ENCODE results near the gene LCN1.
"Not testable (repeated sequence)": the region's sequence is repeated elsewhere in the genome, so short reads cannot be mapped to it uniquely, and the experiment has no call there.

LCN1 gene

DNA sequence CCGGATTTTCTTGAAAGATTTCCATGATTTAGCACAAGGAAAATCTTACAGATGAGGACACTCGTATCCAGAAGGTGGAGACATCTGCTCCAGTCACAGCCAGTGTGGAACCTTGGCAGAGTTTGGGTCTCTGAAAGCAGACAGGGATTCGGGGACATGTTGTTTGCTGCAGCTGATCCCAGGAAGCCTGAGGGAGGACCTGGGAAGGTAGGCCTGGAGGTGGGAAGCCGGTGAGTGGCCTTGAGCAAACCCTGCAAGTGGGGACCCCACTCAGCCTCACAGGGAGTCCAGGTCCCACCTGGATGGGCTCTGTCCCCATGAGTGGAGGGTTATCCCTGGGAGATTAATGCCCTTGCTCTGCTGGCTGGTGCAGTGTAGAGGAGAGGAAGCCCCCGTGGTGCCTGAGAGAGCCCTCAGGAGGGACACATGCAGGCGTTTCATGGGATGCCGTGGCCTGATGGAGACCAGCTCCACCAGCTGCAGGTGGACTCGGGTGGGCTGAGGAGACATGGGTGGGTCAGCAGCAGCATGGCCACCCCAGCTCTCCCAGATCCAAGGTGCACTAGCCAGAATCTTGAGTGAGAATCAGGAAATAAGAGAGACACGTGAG lies 12.9 kb upstream of the LCN1 start:
- H3K4me3 ChIP-seq (ENCODE audit: low read length) = no peak overlapping the region
- no peak overlapping the region for H3K9ac ChIP-seq (ENCODE audit: low read depth, low read length)
- H3K9me3 ChIP-seq (ENCODE audit: insufficient read depth, low read depth, low read length) = no peaks in the 10 kb centered on the region
- peaks cover 22% of the 10 kb centered on the region for H3K36me3 ChIP-seq (ENCODE audit: insufficient read depth, low read length)
- H3K27me3 ChIP-seq (ENCODE audit: insufficient read depth, low read length) = no peaks in the 10 kb centered on the region
- H3K4me1 ChIP-seq (ENCODE audit: insufficient read depth, low read length) = no peaks in the 10 kb centered on the region
- no peak overlapping the region for H3K27ac ChIP-seq (ENCODE audit: low read depth, low read length)
- WGBS = 88% methylated on average over 9 of the region's 9 CpGs

DNA sequence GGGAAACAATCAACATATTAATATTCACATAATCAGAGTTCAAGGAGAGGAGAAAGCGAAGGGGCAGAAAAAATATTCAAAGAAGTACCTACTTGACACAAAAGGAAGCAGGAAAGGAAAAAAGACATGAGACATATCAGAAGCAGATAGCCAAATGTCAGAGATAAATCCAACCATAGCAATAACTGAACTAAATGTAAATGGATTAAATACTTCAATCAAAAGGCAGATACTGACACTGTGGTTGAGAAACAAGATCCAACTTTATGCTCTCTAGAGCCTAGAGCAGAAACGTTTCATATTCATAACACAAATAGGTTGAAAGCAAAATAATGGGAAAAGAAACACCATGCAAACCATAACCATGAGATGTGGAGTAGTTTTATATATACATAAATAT lies 11.8 kb upstream of the LCN1 start:
- H3K9me3 ChIP-seq (ENCODE audit: insufficient read depth, low read depth, low read length) = no peaks in the 10 kb centered on the region
- no peak overlapping the region for H3K4me3 ChIP-seq (ENCODE audit: low read length)
- WGBS = no CpG with 5 or more reads among the region's 2 CpGs
- no peaks in the 10 kb centered on the region for H3K4me1 ChIP-seq (ENCODE audit: insufficient read depth, low read length)
- no peak overlapping the region for H3K27ac ChIP-seq (ENCODE audit: low read depth, low read length)
- peaks cover 10% of the 10 kb centered on the region for H3K36me3 ChIP-seq (ENCODE audit: insufficient read depth, low read length)
- no peaks in the 10 kb centered on the region for H3K27me3 ChIP-seq (ENCODE audit: insufficient read depth, low read length)
- H3K9ac ChIP-seq (ENCODE audit: low read depth, low read length) = no peak overlapping the region

DNA sequence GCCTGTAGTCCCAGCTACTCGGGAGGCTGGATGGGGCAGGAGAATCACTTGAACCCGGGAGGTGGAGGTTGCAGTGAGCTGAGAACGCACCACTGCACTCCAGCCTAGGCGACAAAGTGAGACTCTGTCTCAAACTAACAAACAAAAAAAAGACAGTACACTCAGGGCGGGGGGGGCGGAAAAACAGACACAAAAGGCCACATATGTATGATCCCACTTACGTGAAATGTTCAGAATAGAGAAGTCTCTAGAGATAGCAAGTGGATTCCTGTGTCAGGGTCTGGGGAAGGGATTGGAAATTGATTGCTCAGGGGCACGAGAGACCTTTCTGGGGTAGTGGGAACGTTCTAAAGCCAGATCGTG lies 9.0 kb upstream of the LCN1 start:
- whole genome bisulfite sequencing = 91% methylated on average over 10 of the region's 10 CpGs

DNA sequence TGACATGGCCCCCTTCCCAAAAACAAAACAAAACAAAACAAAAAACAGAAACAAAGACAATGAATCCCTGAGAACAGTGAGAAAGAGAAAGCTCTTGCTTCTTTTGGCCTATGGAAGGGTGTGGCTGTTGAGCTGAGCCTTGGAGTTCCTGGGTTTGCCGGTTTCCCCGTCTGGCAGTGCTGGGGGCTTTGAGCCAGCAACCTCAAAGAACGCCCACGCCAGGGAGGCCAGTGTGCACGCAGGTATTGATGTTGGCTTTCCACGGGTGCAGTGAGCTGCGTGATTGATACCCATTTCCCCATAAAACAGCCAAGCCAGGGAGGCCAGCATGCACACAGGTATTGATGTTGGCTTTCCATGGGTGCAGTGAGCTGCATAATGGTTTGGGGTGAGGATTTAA lies 8.3 kb upstream of the LCN1 start:
- no peak overlapping the region for H3K4me3 ChIP-seq (ENCODE audit: low read length)
- H3K4me1 ChIP-seq (ENCODE audit: insufficient read depth, low read length) = no peaks in the 10 kb centered on the region
- 88% methylated on average over 7 of the region's 7 CpGs for WGBS
- H3K36me3 ChIP-seq (ENCODE audit: insufficient read depth, low read length) = no peaks in the 10 kb centered on the region
- no peak overlapping the region for H3K9ac ChIP-seq (ENCODE audit: low read depth, low read length)
- no peak overlapping the region for H3K27ac ChIP-seq (ENCODE audit: low read depth, low read length)
- no peaks in the 10 kb centered on the region for H3K9me3 ChIP-seq (ENCODE audit: insufficient read depth, low read depth, low read length)
- H3K27me3 ChIP-seq (ENCODE audit: insufficient read depth, low read length) = no peaks in the 10 kb centered on the region

More for the DNA sequence above, 9.0 kb upstream of the LCN1 start:
- Histone ChIP-seq H3K27me3 (ENCODE audit: insufficient read depth, low read length) (no peaks in the 10 kb centered on the region), H3K9me3 (ENCODE audit: insufficient read depth, low read depth, low read length) (no peaks in the 10 kb centered on the region), H3K36me3 (ENCODE audit: insufficient read depth, low read length) (no peaks in the 10 kb centered on the region), H3K27ac (ENCODE audit: low read depth, low read length) (no peak overlapping the region), H3K4me3 (ENCODE audit: low read length) (no peak overlapping the region), H3K9ac (ENCODE audit: low read depth, low read length) (no peak overlapping the region), H3K4me1 (ENCODE audit: insufficient read depth, low read length) (no peaks in the 10 kb centered on the region)

DNA sequence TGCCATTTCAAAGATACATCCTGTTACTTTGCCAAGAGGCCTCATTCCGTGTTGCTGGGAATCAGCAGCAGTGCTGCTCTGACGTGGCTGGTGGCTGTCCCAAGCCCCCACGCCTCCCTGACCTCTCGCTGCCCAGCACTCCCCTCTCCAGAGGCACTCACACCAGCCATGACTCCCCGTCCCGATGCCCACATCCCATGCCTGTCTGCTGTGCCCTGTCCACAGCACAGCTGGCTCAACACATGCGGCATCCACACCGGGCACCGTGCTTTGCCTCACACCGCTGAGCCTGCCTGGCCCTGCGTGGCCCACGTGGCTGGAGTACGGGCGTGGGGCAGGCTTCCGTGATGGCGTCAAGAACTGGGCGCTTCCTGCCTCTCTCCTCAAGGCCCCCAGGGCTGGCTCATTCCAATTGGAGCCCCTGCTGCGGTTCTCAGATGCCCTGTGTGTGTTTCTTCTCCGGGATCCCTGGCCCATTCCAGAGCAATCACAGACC lies 7.8 kb upstream of the LCN1 start:
- WGBS = 93% methylated on average over 19 of the region's 19 CpGs

DNA sequence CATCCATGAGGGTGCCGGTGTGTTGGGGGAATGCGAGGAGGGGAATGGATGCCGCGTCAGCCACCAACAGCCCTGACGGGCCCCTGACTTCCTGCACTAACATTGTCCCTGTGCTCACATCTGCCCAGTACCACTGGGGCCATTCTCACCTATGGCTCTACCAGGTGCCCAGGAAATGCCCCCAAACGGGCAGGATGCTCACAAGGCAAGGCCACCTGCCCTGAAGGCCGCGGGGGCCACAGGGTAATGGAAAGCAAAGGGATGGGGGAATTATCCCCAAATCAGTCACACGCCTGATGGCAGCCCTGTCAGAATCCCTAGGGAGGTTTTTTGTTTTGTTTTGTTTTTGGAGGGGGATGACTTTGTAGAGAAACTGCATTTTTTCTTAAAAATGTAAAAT lies 7.3 kb upstream of the LCN1 start:
- H3K27me3 ChIP-seq (ENCODE audit: insufficient read depth, low read length); H3K4me3 ChIP-seq (ENCODE audit: low read length); H3K4me1 ChIP-seq (ENCODE audit: insufficient read depth, low read length); H3K9me3 ChIP-seq (ENCODE audit: insufficient read depth, low read depth, low read length); H3K36me3 ChIP-seq (ENCODE audit: insufficient read depth, low read length); H3K27ac ChIP-seq (ENCODE audit: low read depth, low read length); H3K9ac ChIP-seq (ENCODE audit: low read depth, low read length): not testable (repeated sequence)
- WGBS = 92% methylated on average over 8 of the region's 9 CpGs

More for the DNA sequence above, 7.8 kb upstream of the LCN1 start:
- Histone ChIP-seq H3K27me3 (ENCODE audit: insufficient read depth, low read length) (no peaks in the 10 kb centered on the region), H3K27ac (ENCODE audit: low read depth, low read length) (no peak overlapping the region), H3K9me3 (ENCODE audit: insufficient read depth, low read depth, low read length) (no peaks in the 10 kb centered on the region), H3K36me3 (ENCODE audit: insufficient read depth, low read length) (no peaks in the 10 kb centered on the region), H3K9ac (ENCODE audit: low read depth, low read length) (no peak overlapping the region), H3K4me1 (ENCODE audit: insufficient read depth, low read length) (no peaks in the 10 kb centered on the region), H3K4me3 (ENCODE audit: low read length) (no peak overlapping the region)

DNA sequence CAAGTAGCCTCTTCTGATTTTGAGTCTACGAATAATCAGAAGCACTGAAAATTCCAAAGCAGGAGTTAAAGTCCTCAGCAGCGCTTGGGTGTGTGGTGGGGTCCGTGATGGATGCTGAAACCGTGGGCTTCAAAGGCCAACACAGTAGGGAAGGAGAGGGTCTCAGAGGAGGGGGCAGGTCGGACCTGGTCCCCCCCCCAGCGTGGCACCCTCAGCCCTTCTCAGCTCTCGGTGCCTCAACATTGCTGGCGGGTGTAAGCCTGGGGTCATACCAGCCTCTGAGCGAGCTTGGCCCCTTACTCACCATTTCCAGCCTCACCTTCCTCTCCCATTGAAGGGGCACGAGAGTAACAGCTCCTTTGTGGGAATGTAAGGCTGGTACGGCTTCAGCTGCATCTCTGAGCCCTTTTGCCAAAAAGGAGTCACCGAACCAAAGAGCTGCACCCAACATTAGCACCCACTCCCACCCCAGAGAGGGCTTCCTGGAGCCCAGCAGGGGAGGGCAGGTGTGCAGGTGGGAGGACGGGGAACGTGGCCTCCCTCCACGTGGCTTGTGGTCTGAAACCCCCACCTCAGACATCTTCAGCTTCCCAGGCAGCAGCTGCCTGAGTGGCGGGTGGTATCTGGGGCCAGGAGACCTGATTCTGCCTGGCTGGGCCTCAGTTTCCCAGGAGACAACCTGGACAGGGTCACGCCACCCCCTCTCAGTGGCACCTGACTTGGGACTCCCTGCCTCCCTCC lies 6.7 kb upstream of the LCN1 start:
- 92% methylated on average over 16 of the region's 17 CpGs for WGBS
- Histone ChIP-seq H3K9ac (ENCODE audit: low read depth, low read length) (no peak overlapping the region), H3K4me1 (ENCODE audit: insufficient read depth, low read length) (no peaks in the 10 kb centered on the region), H3K36me3 (ENCODE audit: insufficient read depth, low read length) (no peaks in the 10 kb centered on the region), H3K27ac (ENCODE audit: low read depth, low read length) (no peak overlapping the region), H3K4me3 (ENCODE audit: low read length) (no peak overlapping the region), H3K27me3 (ENCODE audit: insufficient read depth, low read length) (no peaks in the 10 kb centered on the region), H3K9me3 (ENCODE audit: insufficient read depth, low read depth, low read length) (no peaks in the 10 kb centered on the region)

DNA sequence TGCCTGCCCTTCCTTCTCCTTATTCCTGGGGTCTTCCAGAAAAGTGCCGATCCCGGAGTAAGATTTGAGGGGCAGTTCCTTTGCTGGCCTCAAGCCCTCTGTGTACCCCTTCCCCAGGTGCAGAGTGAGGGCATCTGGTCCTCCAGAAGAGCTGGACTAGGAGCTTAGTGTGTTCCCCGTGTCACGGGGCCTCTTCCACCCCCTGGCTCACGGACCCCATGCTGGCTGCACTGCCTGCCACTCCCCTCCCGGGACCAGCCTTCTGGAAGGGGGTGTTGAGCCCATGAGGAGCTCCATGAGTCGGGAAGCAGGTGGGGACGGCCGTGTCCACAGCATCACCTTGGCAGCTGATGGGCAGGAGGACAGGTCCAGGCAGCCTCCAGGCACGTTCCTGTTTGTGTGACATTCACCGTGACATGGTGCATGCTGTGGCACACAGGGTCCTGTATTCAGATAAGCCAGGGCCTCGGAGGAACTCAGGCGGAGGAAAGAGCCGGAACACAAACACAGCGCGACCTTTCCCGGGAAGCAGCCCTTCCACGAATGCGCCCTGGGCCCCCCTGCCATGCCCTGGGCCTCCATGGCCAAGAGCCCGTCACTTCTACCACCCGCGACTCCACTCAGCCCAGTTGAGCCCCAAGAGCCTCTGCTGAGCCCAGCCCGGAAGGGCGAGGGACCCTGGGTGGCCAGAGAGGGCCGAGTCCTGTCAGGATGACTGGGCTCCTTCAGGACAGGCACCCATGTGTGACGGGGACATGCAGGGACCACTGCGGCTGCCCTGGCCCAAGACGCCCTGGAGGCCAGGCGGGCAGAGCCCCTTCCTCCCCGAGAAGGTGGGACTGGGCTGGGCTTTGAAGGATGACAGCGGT lies 5.9 kb upstream of the LCN1 start:
- H3K9ac ChIP-seq (ENCODE audit: low read depth, low read length) = no peak overlapping the region
- no peaks in the 10 kb centered on the region for H3K4me1 ChIP-seq (ENCODE audit: insufficient read depth, low read length)
- no peaks in the 10 kb centered on the region for H3K9me3 ChIP-seq (ENCODE audit: insufficient read depth, low read depth, low read length)
- H3K27me3 ChIP-seq (ENCODE audit: insufficient read depth, low read length) = no peaks in the 10 kb centered on the region
- no peak overlapping the region for H3K4me3 ChIP-seq (ENCODE audit: low read length)
- H3K36me3 ChIP-seq (ENCODE audit: insufficient read depth, low read length) = no peaks in the 10 kb centered on the region
- WGBS = 95% methylated on average over 31 of the region's 31 CpGs
- no peak overlapping the region for H3K27ac ChIP-seq (ENCODE audit: low read depth, low read length)

DNA sequence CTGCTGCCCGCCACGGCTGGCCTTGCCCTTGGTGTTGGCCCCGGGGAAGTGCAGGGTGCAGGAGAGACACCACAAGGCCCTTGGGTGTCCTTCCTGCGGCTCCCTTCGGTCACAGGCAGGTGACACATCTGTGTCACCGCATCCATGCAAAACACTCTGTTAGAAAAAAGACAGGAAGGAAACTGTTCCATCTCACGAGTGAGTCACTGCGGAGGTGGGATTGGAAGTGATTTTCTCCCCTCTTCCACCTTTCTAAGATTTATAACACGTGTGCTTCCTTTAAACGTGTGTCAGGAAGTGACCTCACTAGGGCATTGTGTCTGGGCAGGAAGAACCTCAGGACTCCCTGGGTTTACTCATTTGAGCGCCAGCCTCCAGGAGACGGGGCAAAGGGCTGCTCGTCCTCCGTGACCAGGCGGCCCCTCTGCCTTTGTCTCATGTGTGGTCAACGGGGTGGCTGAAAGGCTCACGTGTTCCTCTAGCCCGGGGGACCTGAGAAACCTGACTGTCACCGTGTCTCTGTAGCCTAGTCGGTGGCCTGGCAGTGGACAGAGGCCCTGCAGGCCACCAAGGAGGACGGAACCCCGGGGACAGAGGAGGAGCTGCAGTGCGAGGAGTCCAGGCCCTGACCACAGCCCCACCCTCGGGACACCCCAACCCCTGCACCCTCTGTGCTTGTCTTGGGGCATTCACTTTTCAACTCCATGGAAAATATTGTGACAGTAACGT lies 4.9 kb upstream of the LCN1 start:
- WGBS = 94% methylated on average over 25 of the region's 25 CpGs
- Histone ChIP-seq H3K4me3 (ENCODE audit: low read length) (no peak overlapping the region), H3K27ac (ENCODE audit: low read depth, low read length) (no peak overlapping the region), H3K9me3 (ENCODE audit: insufficient read depth, low read depth, low read length) (no peaks in the 10 kb centered on the region), H3K4me1 (ENCODE audit: insufficient read depth, low read length) (no peaks in the 10 kb centered on the region), H3K27me3 (ENCODE audit: insufficient read depth, low read length) (no peaks in the 10 kb centered on the region), H3K36me3 (ENCODE audit: insufficient read depth, low read length) (no peaks in the 10 kb centered on the region), H3K9ac (ENCODE audit: low read depth, low read length) (no peak overlapping the region)

DNA sequence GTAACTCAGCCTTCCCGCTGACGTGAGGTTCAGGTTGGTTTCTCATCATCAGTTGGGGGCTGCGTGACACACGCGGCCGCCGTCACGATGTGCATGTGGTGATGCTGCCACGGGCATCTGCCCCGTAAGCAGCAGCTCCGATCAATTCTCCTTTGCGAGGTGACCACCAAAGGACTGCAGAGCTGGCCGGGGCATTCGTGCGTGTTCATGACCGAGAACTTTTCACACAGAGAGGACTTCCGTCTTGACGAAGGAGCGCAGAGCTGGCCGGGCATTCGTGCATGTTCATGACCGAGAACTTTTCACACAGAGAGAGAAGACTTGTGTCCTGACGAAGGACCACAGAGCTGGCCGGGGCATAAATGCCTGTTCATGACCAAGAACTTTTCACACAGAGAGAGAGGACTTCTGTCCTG lies 3.8 kb upstream of the LCN1 start:
- Histone ChIP-seq H3K4me1 (ENCODE audit: insufficient read depth, low read length) (no peaks in the 10 kb centered on the region), H3K27ac (ENCODE audit: low read depth, low read length) (no peak overlapping the region), H3K9me3 (ENCODE audit: insufficient read depth, low read depth, low read length) (no peaks in the 10 kb centered on the region), H3K36me3 (ENCODE audit: insufficient read depth, low read length) (no peaks in the 10 kb centered on the region), H3K27me3 (ENCODE audit: insufficient read depth, low read length) (no peaks in the 10 kb centered on the region), H3K4me3 (ENCODE audit: low read length) (no peak overlapping the region), H3K9ac (ENCODE audit: low read depth, low read length) (no peak overlapping the region)
- WGBS = 95% methylated on average over 24 of the region's 24 CpGs
